H1 (cell line): Measurements from ENCODE around the gene GNAQ. TPM values are rescaled to one million over a fixed set of nuclear protein-coding genes. Genes with fewer than 3 reads are reported as not detected.

ENCODE experiments used
- CEBPB ChIP-seq: IDR thresholded peaks from 2 replicates; pipeline ENCODE4 v1.6.1; 2012; ENCODE audit warnings: low read depth, low read length
- EGR1 ChIP-seq: IDR thresholded peaks from 2 replicates; pipeline ENCODE4 v1.6.1; 2011; ENCODE audit warnings: low read depth, low read length, borderline replicate concordance
- FOSL1 ChIP-seq: IDR thresholded peaks from 2 replicates; pipeline ENCODE4 v1.6.1; 2011; ENCODE audit warnings: mild to moderate bottlenecking, low read depth, low read length, moderate library complexity; ENCODE audit not compliant: insufficient read depth
- RFX5 ChIP-seq: IDR thresholded peaks from 2 replicates; pipeline ENCODE4 v1.6.1; 2011; ENCODE audit warnings: low read depth, low read length, improper control_type of control experiment, borderline replicate concordance
- RXRA ChIP-seq: IDR thresholded peaks from 2 replicates; pipeline ENCODE4 v1.6.1; 2011; ENCODE audit warnings: low read depth, mild to moderate bottlenecking, low read length, moderate library complexity; ENCODE audit not compliant: insufficient read depth
- SUZ12 ChIP-seq: fragments of 200-600 bp; sonication (generic); IDR thresholded peaks from 2 replicates; pipeline ENCODE4 v1.6.1; 2012; ENCODE audit warnings: mild to moderate bottlenecking, inconsistent platforms, low read length, moderate library complexity, mixed read lengths
- TAF1 ChIP-seq: IDR thresholded peaks from 2 replicates; pipeline ENCODE4 v1.6.1; 2011; ENCODE audit warnings: mild to moderate bottlenecking, low read depth, low read length
- TCF12 ChIP-seq: IDR thresholded peaks from 2 replicates; pipeline ENCODE4 v1.6.1; 2011; ENCODE audit warnings: low read depth, mild to moderate bottlenecking, low read length
- ZNF274 ChIP-seq: IDR thresholded peaks from 2 replicates; pipeline ENCODE4 v1.7.0; 2012; ENCODE audit warnings: low read length, borderline replicate concordance; ENCODE audit errors: extremely low read depth
- polyA plus RNA-seq, 7 experiments: library from polyadenylated mRNA; depleted of rRNA in 3 of 7; stranded (reverse) in 5 of 7; unstranded in 2 of 7; fragments of >200 nt in 5 of 7; fragments of 200-250 nt in 2 of 7; gene quantifications; 1 replicate in 5 of 7; 2 replicates in 1 of 7; 4 replicates in 1 of 7; pipeline versions ENCODE4 v1.2.1 to v1.2.3, GENCODE V29; 2011 to 2013; ENCODE audit warnings: missing spikeins in 2 of 7, mixed read lengths in 2 of 7
- total RNA-seq: library from RNA; stranded (reverse); fragmentation: NEBNext Ultra II Directional; extraction: Animal tissue kit (Norgen Biotek cat#: 25700); gene quantifications from 2 replicates; pipeline ENCODE4 v1.2.1, GENCODE V29; 2021
- TF ChIP-seq, protein P1 (sequence below): fragments of 300-600 bp; sonication (generic); IDR thresholded peaks from 2 replicates; pipeline ENCODE4 v1.7.1; 2012; ENCODE audit warnings: low read length, moderate library complexity, mild to moderate bottlenecking, inconsistent platforms; ENCODE audit not compliant: insufficient replicate concordance
- TF ChIP-seq, protein P2 (sequence below): IDR thresholded peaks from 2 replicates; pipeline ENCODE4 v1.6.1; 2012; ENCODE audit warnings: low read length, inconsistent platforms

GNAQ gene
- total and polyA plus RNA-seq, 2 of the 8 experiments (the other 6 are each of a cell fraction or from before 2014, with no cell fraction given), result 22.8 to 63.8 TPM

DNA sequence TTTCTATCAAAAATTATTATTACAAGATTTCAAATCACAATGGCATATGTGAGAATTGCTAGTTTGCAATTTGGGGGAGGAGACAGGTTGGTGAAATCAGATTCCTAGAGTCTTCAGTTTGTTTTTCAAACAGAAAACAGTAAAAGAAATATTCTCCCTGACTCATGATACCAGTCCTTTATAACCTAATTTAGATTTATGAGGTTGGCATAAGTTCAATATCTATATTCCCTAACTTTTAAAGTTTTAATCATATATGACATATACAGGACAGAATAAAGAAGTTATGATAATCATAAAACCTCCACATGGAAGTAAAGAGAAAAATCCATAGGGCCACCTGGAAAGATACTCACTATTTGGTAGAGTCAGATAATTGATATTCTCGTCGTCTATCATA, 216.4 kb downstream of the GNAQ start (continued):
- TF ChIP-seq, protein P1, sequence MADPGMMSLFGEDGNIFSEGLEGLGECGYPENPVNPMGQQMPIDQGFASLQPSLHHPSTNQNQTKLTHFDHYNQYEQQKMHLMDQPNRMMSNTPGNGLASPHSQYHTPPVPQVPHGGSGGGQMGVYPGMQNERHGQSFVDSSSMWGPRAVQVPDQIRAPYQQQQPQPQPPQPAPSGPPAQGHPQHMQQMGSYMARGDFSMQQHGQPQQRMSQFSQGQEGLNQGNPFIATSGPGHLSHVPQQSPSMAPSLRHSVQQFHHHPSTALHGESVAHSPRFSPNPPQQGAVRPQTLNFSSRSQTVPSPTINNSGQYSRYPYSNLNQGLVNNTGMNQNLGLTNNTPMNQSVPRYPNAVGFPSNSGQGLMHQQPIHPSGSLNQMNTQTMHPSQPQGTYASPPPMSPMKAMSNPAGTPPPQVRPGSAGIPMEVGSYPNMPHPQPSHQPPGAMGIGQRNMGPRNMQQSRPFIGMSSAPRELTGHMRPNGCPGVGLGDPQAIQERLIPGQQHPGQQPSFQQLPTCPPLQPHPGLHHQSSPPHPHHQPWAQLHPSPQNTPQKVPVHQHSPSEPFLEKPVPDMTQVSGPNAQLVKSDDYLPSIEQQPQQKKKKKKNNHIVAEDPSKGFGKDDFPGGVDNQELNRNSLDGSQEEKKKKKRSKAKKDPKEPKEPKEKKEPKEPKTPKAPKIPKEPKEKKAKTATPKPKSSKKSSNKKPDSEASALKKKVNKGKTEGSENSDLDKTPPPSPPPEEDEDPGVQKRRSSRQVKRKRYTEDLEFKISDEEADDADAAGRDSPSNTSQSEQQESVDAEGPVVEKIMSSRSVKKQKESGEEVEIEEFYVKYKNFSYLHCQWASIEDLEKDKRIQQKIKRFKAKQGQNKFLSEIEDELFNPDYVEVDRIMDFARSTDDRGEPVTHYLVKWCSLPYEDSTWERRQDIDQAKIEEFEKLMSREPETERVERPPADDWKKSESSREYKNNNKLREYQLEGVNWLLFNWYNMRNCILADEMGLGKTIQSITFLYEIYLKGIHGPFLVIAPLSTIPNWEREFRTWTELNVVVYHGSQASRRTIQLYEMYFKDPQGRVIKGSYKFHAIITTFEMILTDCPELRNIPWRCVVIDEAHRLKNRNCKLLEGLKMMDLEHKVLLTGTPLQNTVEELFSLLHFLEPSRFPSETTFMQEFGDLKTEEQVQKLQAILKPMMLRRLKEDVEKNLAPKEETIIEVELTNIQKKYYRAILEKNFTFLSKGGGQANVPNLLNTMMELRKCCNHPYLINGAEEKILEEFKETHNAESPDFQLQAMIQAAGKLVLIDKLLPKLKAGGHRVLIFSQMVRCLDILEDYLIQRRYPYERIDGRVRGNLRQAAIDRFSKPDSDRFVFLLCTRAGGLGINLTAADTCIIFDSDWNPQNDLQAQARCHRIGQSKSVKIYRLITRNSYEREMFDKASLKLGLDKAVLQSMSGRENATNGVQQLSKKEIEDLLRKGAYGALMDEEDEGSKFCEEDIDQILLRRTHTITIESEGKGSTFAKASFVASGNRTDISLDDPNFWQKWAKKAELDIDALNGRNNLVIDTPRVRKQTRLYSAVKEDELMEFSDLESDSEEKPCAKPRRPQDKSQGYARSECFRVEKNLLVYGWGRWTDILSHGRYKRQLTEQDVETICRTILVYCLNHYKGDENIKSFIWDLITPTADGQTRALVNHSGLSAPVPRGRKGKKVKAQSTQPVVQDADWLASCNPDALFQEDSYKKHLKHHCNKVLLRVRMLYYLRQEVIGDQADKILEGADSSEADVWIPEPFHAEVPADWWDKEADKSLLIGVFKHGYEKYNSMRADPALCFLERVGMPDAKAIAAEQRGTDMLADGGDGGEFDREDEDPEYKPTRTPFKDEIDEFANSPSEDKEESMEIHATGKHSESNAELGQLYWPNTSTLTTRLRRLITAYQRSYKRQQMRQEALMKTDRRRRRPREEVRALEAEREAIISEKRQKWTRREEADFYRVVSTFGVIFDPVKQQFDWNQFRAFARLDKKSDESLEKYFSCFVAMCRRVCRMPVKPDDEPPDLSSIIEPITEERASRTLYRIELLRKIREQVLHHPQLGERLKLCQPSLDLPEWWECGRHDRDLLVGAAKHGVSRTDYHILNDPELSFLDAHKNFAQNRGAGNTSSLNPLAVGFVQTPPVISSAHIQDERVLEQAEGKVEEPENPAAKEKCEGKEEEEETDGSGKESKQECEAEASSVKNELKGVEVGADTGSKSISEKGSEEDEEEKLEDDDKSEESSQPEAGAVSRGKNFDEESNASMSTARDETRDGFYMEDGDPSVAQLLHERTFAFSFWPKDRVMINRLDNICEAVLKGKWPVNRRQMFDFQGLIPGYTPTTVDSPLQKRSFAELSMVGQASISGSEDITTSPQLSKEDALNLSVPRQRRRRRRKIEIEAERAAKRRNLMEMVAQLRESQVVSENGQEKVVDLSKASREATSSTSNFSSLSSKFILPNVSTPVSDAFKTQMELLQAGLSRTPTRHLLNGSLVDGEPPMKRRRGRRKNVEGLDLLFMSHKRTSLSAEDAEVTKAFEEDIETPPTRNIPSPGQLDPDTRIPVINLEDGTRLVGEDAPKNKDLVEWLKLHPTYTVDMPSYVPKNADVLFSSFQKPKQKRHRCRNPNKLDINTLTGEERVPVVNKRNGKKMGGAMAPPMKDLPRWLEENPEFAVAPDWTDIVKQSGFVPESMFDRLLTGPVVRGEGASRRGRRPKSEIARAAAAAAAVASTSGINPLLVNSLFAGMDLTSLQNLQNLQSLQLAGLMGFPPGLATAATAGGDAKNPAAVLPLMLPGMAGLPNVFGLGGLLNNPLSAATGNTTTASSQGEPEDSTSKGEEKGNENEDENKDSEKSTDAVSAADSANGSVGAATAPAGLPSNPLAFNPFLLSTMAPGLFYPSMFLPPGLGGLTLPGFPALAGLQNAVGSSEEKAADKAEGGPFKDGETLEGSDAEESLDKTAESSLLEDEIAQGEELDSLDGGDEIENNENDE, result no peak
- TF ChIP-seq CEBPB, result no peak
- no peak for TF ChIP-seq TCF12
- TF ChIP-seq RXRA, result no peak
- TF ChIP-seq, protein P2, sequence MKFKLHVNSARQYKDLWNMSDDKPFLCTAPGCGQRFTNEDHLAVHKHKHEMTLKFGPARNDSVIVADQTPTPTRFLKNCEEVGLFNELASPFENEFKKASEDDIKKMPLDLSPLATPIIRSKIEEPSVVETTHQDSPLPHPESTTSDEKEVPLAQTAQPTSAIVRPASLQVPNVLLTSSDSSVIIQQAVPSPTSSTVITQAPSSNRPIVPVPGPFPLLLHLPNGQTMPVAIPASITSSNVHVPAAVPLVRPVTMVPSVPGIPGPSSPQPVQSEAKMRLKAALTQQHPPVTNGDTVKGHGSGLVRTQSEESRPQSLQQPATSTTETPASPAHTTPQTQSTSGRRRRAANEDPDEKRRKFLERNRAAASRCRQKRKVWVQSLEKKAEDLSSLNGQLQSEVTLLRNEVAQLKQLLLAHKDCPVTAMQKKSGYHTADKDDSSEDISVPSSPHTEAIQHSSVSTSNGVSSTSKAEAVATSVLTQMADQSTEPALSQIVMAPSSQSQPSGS, result no peak
- TF ChIP-seq ZNF274, result no peak
- TF ChIP-seq SUZ12, result no peak
- TF ChIP-seq EGR1, result no peak
- TF ChIP-seq TAF1, result no peak
- TF ChIP-seq FOSL1, result no peak
- no peak for TF ChIP-seq RFX5
